Left ventricle myocardium inferior (tissue), 1 donor: ENCODE results near the gene NETO2. TPM values are rescaled to one million over a fixed set of nuclear protein-coding genes. Genes with fewer than 3 reads are reported as not detected.
"Not testable (repeated sequence)": the region's sequence is repeated elsewhere in the genome, so short reads cannot be mapped to it uniquely, and the experiment has no call there.

Source experiments
- DNase-seq: peaks from one replicate; pipeline ENCODE4 v3.0.0-alpha.2; 2020
- H3K27ac ChIP-seq: fragments of 200-600 bp; replicated peaks from 2 replicates; pipeline ENCODE4 v1.8.0; 2021
- H3K27me3 ChIP-seq: fragments of 200-600 bp; 2 replicates; pipeline ENCODE4 v1.8.0; 2021; ENCODE audit warnings: low read depth
- H3K36me3 ChIP-seq: fragments of 200-600 bp; 2 replicates; pipeline ENCODE4 v1.8.0; 2021
- H3K4me1 ChIP-seq: fragments of 200-600 bp; 2 replicates; pipeline ENCODE4 v1.8.0; 2021
- H3K4me3 ChIP-seq: fragments of 200-600 bp; 2 replicates; pipeline ENCODE4 v1.8.0; 2021; ENCODE audit warnings: mild to moderate bottlenecking, moderate library complexity
- H3K9me3 ChIP-seq: fragments of 200-600 bp; replicated peaks from 2 replicates; pipeline ENCODE4 v1.8.0; 2021
- CTCF ChIP-seq: fragments of 200-600 bp; IDR thresholded peaks from 2 replicates; pipeline ENCODE4 v1.8.0; 2021; ENCODE audit warnings: antibody characterized with exemption, mild to moderate bottlenecking, borderline replicate concordance
- intact Hi-C: fragments of 100-400 bp; cut with micrococcal nuclease; formaldehyde crosslinking; loops from one replicate; pipeline ENCODE4 v1.11.0; 2022
- total RNA-seq: library from RNA; stranded (reverse); fragmentation: NEBNext Ultra II Directional; extraction: Animal tissue kit (Norgen Biotek cat#: 25700); gene quantifications from one replicate; pipeline ENCODE4 v1.2.1, GENCODE V29; 2021
- donor health status: DM: no; HTN: yes; CAD: no; lungs with severe emphysema.

NETO2 gene
- total RNA-seq, 1 donor from 2014 or later = 4.4 TPM

GRCh38 chr16:47162670-47163420 is 19.1 kb upstream of the NETO2 start:
- no peaks in the 10 kb centered on the region for H3K27me3 ChIP-seq
- H3K36me3 ChIP-seq = peaks cover 20% of the 10 kb centered on the region
- intact Hi-C loops = no loop called here
- no peak overlapping the region for H3K4me3 ChIP-seq
- no peaks in the 10 kb centered on the region for H3K9me3 ChIP-seq
- TF ChIP-seq CTCF = peak; percentile 31
- DNase-seq = no peak
- H3K4me1 ChIP-seq = no peaks in the 10 kb centered on the region
- H3K27ac ChIP-seq = no peak overlapping the region

GRCh38 chr16:47161464-47161863 is 17.7 kb upstream of the NETO2 start:
- Histone ChIP-seq H3K9me3 (no peaks in the 10 kb centered on the region), H3K4me3 (no peak overlapping the region), H3K27ac (no peak overlapping the region), H3K27me3 (no peaks in the 10 kb centered on the region), H3K36me3 (peaks cover 34% of the 10 kb centered on the region), H3K4me1 (no peaks in the 10 kb centered on the region)
- DNase-seq = no peak
- intact Hi-C loops = no loop called here
- no peak for TF ChIP-seq CTCF

- Histone ChIP-seq H3K4me1 (no peaks in the 10 kb centered on the region), H3K36me3 (peaks cover 42% of the 10 kb centered on the region), H3K27ac (no peak overlapping the region), H3K4me3 (no peak overlapping the region), H3K27me3 (no peaks in the 10 kb centered on the region), H3K9me3 (no peaks in the 10 kb centered on the region)
- no peak for DNase-seq
- intact Hi-C loops = no loop called here
- no peak for TF ChIP-seq CTCF
Measured at GRCh38 chr16:47160422-47160821, 16.7 kb upstream of the NETO2 start.

DNA sequence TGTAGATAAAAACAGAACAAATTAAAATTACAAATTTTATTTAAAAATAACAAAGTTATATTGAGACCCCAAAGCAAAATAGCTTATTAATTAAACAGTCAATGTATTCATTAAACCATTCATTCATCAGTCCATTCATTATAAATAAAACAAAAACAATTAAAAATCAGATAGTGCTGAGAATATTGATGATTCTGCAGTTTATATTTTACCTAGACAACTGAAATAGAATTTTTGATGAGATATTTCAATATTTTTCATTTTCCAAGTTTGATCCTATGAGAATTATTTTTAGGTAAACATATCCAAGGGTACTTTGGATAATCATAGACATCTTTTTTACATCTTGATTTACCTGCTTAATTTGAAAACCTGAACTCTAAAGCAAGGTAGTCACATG is 15.2 kb upstream of the NETO2 start:
- DNase-seq = no peak
- Histone ChIP-seq H3K4me1 (no peaks in the 10 kb centered on the region), H3K27ac (no peak overlapping the region), H3K4me3 (no peak overlapping the region), H3K27me3 (no peaks in the 10 kb centered on the region), H3K36me3 (peaks cover 46% of the 10 kb centered on the region), H3K9me3 (no peaks in the 10 kb centered on the region)
- no peak for TF ChIP-seq CTCF
- intact Hi-C loops = no loop called here

GRCh38 chr16:47156680-47157215 is 13.0 kb upstream of the NETO2 start:
- H3K27ac ChIP-seq = no peak overlapping the region
- H3K36me3 ChIP-seq = peaks cover 65% of the 10 kb centered on the region
- DNase-seq = no peak
- H3K27me3 ChIP-seq = no peaks in the 10 kb centered on the region
- H3K4me3 ChIP-seq = no peak overlapping the region
- intact Hi-C loops = no loop called here
- no peak for TF ChIP-seq CTCF
- no peaks in the 10 kb centered on the region for H3K4me1 ChIP-seq
- peaks cover 15% of the 10 kb centered on the region for H3K9me3 ChIP-seq

DNA sequence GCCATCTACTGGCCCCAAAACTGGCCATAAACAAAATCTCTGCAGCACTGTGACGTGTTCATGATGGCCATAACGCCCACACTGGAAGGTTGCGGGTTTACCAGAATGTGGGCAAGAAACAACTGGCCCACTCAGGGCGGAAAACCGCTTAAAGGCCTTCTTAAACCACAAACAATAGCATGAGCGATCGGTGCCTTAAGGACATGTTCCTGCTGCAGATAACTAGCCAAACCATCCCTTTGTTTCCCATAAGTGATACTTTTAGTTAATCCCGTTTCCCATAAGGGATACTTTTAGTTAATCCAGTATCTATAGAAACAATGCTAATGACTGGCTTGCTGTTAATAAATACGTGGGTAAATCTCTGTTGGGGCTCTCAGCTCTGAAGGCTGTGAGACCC is 8.8 kb upstream of the NETO2 start:
- DNase-seq, H3K27ac ChIP-seq, intact Hi-C loops, H3K4me1 ChIP-seq, H3K27me3 ChIP-seq, H3K4me3 ChIP-seq: not testable (repeated sequence)
- H3K9me3 ChIP-seq = peaks cover 15% of the 10 kb centered on the region
- peaks cover 42% of the 10 kb centered on the region for H3K36me3 ChIP-seq
